SK-N-SH (cell line): ENCODE data around the gene PCSK2. TPM values are rescaled to one million over a fixed set of nuclear protein-coding genes. Genes with fewer than 3 reads are reported as not detected.

ENCODE experiments used
- CTCF ChIA-PET: fragments of 300-600, 350-600 bp; formaldehyde crosslinking; extraction: SDS; loops from one replicate; lab custom pipeline; 2021; lab: Yijun Ruan, JAX
- POLR2A ChIA-PET: fragments of 350-600 bp; sonication (Branson Sonifier 250); formaldehyde crosslinking; extraction: SDS; loops from one replicate; lab custom pipeline; 2020; ENCODE audit warnings: antibody characterized with exemption, inconsistent platforms; lab: Yijun Ruan, JAX
- DNase-seq: peaks from one replicate; pipeline ENCODE4 v3.0.0; 2012
- H2AFZ ChIP-seq: fragments of 200-600 bp; sonication (generic); 2 replicates; pipeline ENCODE4 v1.8.1; 2016; ENCODE audit warnings: antibody characterized with exemption, mild to moderate bottlenecking, low read depth
- H3F3A ChIP-seq: fragments of 200-600 bp; sonication (generic); replicated peaks from 2 replicates; pipeline ENCODE3; 2016; ENCODE audit warnings: antibody characterized with exemption, mild to moderate bottlenecking; ENCODE audit not compliant: insufficient read depth
- H3K27ac ChIP-seq, 2 experiments: fragments of 200-500 bp in 1 of 2; fragments of 200-600 bp in 1 of 2; sonication (Bioruptor generic) in 1 of 2; sonication (generic), shearing (Covaris generic) in 1 of 2; 2 replicates each; pipeline versions ENCODE4 v1.5.1 to v1.6.1; 2014 to 2016; ENCODE audit warnings: low read depth in 2 of 2, inconsistent platforms in 1 of 2, low read length in 1 of 2, mild to moderate bottlenecking in 1 of 2, mixed read lengths in 1 of 2
- H3K27me3 ChIP-seq: fragments of 200-600 bp; sonication (generic), shearing (Covaris generic); 2 replicates; pipeline ENCODE4 v1.6.1; 2016; ENCODE audit warnings: mixed run types; ENCODE audit not compliant: insufficient read depth
- H3K36me3 ChIP-seq, 2 experiments: fragments of 200-500 bp in 1 of 2; fragments of 200-600 bp in 1 of 2; sonication (Bioruptor generic) in 1 of 2; sonication (generic) in 1 of 2; replicated peaks in 1 of 2; 2 replicates each; pipeline versions ENCODE3 to v1.5.1; 2014 to 2016; ENCODE audit warnings: low read length in 1 of 2, mild to moderate bottlenecking in 1 of 2; ENCODE audit not compliant: insufficient read depth in 2 of 2, control insufficient read depth in 1 of 2
- H3K4me1 ChIP-seq, 2 experiments: fragments of 200-500 bp in 1 of 2; fragments of 200-600 bp in 1 of 2; sonication (Bioruptor generic) in 1 of 2; sonication (generic), shearing (Covaris generic) in 1 of 2; 2 replicates each; pipeline versions ENCODE4 v1.5.1 to v1.6.1; 2014 to 2016; ENCODE audit warnings: low read depth in 1 of 2, low read length in 1 of 2, mixed run types in 1 of 2; ENCODE audit not compliant: insufficient read depth in 2 of 2, control insufficient read depth in 1 of 2
- H3K4me2 ChIP-seq: fragments of 200-600 bp; sonication (generic), shearing (Covaris generic); 2 replicates; pipeline ENCODE4 v1.6.1; 2017; ENCODE audit warnings: mixed run types
- H3K4me3 ChIP-seq, 2 experiments: fragments of 200-500 bp in 1 of 2; fragments of 200-600 bp in 1 of 2; sonication (Bioruptor generic) in 1 of 2; sonication (generic), shearing (Covaris generic) in 1 of 2; 2 replicates each; pipeline versions ENCODE4 v1.5.1 to v1.8.1; 2014 to 2016; ENCODE audit warnings: low read depth in 2 of 2, inconsistent platforms in 1 of 2, low read length in 1 of 2, mild to moderate bottlenecking in 1 of 2, mixed read lengths in 1 of 2, moderate library complexity in 1 of 2
- H3K79me2 ChIP-seq: fragments of 200-600 bp; sonication (generic); 2 replicates; pipeline ENCODE4 v1.8.1; 2017; ENCODE audit warnings: mild to moderate bottlenecking; ENCODE audit not compliant: insufficient read depth
- H3K9ac ChIP-seq: fragments of 200-600 bp; sonication (generic); 2 replicates; pipeline ENCODE4 v1.6.1; 2017; ENCODE audit warnings: mixed run types
- H3K9me2 ChIP-seq: fragments of 200-600 bp; sonication (generic); 2 replicates; pipeline ENCODE4 v1.6.1; 2017; ENCODE audit warnings: mixed run types
- H3K9me3 ChIP-seq: fragments of 200-600 bp; sonication (generic); 2 replicates; pipeline ENCODE4 v1.6.1; 2017; ENCODE audit warnings: mixed run types, mild to moderate bottlenecking, moderate library complexity
- H4K20me1 ChIP-seq: fragments of 200-600 bp; sonication (generic); 2 replicates; pipeline ENCODE4 v1.6.1; 2017; ENCODE audit warnings: mild to moderate bottlenecking, mixed run types; ENCODE audit not compliant: insufficient read depth
- ELF1 ChIP-seq: IDR thresholded peaks from 2 replicates; pipeline ENCODE4 v1.4.0; 2012
- EP300 ChIP-seq, 2 experiments: IDR thresholded peaks; 2 replicates each; pipeline versions ENCODE4 v1.4.0 to v1.6.1; 2012; ENCODE audit warnings: borderline replicate concordance in 1 of 2, low read depth in 1 of 2, low read length in 1 of 2
- FOSL2 ChIP-seq: IDR thresholded peaks from 2 replicates; pipeline ENCODE4 v1.4.0; 2012; ENCODE audit warnings: low read depth, mild to moderate bottlenecking, moderate library complexity, borderline replicate concordance
- IRF3 ChIP-seq: fragments of 150-350 bp; IDR thresholded peaks from 2 replicates; pipeline ENCODE4 v1.6.1; 2016; ENCODE audit warnings: mild to moderate bottlenecking, low read depth, low read length
- JUND ChIP-seq: IDR thresholded peaks from 2 replicates; pipeline ENCODE4 v1.4.0; 2012
- MXI1 ChIP-seq: IDR thresholded peaks from 2 replicates; pipeline ENCODE4 v1.6.1; 2012; ENCODE audit warnings: mild to moderate bottlenecking, low read depth, low read length, improper control_type of control experiment
- RAD21 ChIP-seq: IDR thresholded peaks from 2 replicates; pipeline ENCODE4 v1.6.1; 2012; ENCODE audit warnings: mild to moderate bottlenecking, low read length
- REST ChIP-seq: IDR thresholded peaks from 2 replicates; pipeline ENCODE4 v1.6.1; 2012; ENCODE audit warnings: mild to moderate bottlenecking, low read depth, low read length, moderate library complexity
- SMC3 ChIP-seq: IDR thresholded peaks from 2 replicates; pipeline ENCODE4 v1.6.1; 2012; ENCODE audit warnings: low read depth, low read length, improper control_type of control experiment
- TAF1 ChIP-seq: IDR thresholded peaks from 2 replicates; pipeline ENCODE4 v1.6.1; 2012; ENCODE audit warnings: low read depth, mild to moderate bottlenecking, low read length, moderate library complexity, borderline replicate concordance
- USF1 ChIP-seq: IDR thresholded peaks from 2 replicates; pipeline ENCODE4 v1.4.0; 2012; ENCODE audit warnings: low read depth, borderline replicate concordance
- YY1 ChIP-seq: IDR thresholded peaks from 2 replicates; pipeline ENCODE4 v1.4.0; 2012; ENCODE audit warnings: low read depth, mild to moderate bottlenecking
- ZBTB33 ChIP-seq: IDR thresholded peaks from 2 replicates; pipeline ENCODE4 v1.4.0; 2012; ENCODE audit warnings: low read depth, borderline replicate concordance
- WGBS: methylation state at CpG from one replicate; pipeline ENCODE4 v1.1.6; 2017; ENCODE audit warnings: low lambda C conversion rate; 5-methylcytosine and 5-hydroxymethylcytosine counted together
- polyA plus RNA-seq, 3 experiments: library from polyadenylated mRNA; depleted of rRNA; stranded (reverse); fragments of >200 nt; gene quantifications; 2 replicates each; pipeline ENCODE4 v1.2.3, GENCODE V29; 2012
- TF ChIP-seq, protein P1 (sequence below): fragments of 200-600 bp; sonication (generic); IDR thresholded peaks from 2 replicates; pipeline ENCODE4 v1.6.1; 2017; ENCODE audit warnings: antibody characterized with exemption, mild to moderate bottlenecking, moderate library complexity

PCSK2 gene
- polyA plus RNA-seq, 1 of the 3 experiments (the other 2 are of a cell fraction): not detected

GRCh38 chr20:17365831-17366230, 139.0 kb downstream of the PCSK2 start:
- no peaks in the 10 kb centered on the region for H3K79me2 ChIP-seq
- H3K4me3 ChIP-seq: no peak overlapping the region
- H3K9me2 ChIP-seq: no peaks in the 10 kb centered on the region
- no peak overlapping the region for H3K9ac ChIP-seq
- H3F3A ChIP-seq: no peaks in the 10 kb centered on the region
- DNase-seq: no peak
- POLR2A ChIA-PET: no interaction called here
- no peaks in the 10 kb centered on the region for H3K27me3 ChIP-seq
- 9% methylated on average over 4 of the region's 4 CpGs for WGBS
- H3K4me2 ChIP-seq: no peak overlapping the region
- no peak overlapping the region for H2AFZ ChIP-seq
- H3K36me3 ChIP-seq: no peaks in the 10 kb centered on the region
- CTCF ChIA-PET: no interaction called here
- TF ChIP-seq SMC3 (no peak), TAF1 (no peak), FOSL2 (no peak), RAD21 (no peak), USF1 (no peak), REST (no peak), ELF1 (no peak)
- H3K27ac ChIP-seq: no peak overlapping the region
- H3K4me1 ChIP-seq: no peaks in the 10 kb centered on the region
- H4K20me1 ChIP-seq: no peaks in the 10 kb centered on the region
- H3K9me3 ChIP-seq: no peaks in the 10 kb centered on the region

- Histone ChIP-seq H4K20me1 (no peaks in the 10 kb centered on the region), H3K9me2 (no peaks in the 10 kb centered on the region), H3K9ac (no peak overlapping the region), H3F3A (no peaks in the 10 kb centered on the region), H3K4me1 (no peaks in the 10 kb centered on the region), H3K79me2 (no peaks in the 10 kb centered on the region), H3K4me2 (no peak overlapping the region), H3K27ac (no peak overlapping the region), H3K9me3 (no peaks in the 10 kb centered on the region), H2AFZ (no peak overlapping the region), H3K4me3 (no peak overlapping the region), H3K27me3 (no peaks in the 10 kb centered on the region), H3K36me3 (no peaks in the 10 kb centered on the region)
- TF ChIP-seq USF1: no peak
- TF ChIP-seq MXI1: no peak
- no peak for TF ChIP-seq IRF3
- no peak for TF ChIP-seq EP300 (IDR thresholded peaks at IDR 0.05; ENCODE audit: borderline replicate concordance in 1 of 2, low read depth in 1 of 2, low read length in 1 of 2)
- no peak for TF ChIP-seq JUND
- TF ChIP-seq YY1: no peak
- TF ChIP-seq, protein P1, sequence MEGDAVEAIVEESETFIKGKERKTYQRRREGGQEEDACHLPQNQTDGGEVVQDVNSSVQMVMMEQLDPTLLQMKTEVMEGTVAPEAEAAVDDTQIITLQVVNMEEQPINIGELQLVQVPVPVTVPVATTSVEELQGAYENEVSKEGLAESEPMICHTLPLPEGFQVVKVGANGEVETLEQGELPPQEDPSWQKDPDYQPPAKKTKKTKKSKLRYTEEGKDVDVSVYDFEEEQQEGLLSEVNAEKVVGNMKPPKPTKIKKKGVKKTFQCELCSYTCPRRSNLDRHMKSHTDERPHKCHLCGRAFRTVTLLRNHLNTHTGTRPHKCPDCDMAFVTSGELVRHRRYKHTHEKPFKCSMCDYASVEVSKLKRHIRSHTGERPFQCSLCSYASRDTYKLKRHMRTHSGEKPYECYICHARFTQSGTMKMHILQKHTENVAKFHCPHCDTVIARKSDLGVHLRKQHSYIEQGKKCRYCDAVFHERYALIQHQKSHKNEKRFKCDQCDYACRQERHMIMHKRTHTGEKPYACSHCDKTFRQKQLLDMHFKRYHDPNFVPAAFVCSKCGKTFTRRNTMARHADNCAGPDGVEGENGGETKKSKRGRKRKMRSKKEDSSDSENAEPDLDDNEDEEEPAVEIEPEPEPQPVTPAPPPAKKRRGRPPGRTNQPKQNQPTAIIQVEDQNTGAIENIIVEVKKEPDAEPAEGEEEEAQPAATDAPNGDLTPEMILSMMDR: no peak
- TF ChIP-seq ZBTB33: no peak
- 17% methylated on average over 2 of the region's 2 CpGs for WGBS
- DNase-seq: no peak
- ChIA-PET POLR2A (no interaction called here), CTCF (interaction anchor here (1.4 kb wide), 1 partner anchor 63 kb away, joined by 4 read pairs; no protein-coding TSS in a partner anchor)
Measured at GRCh38 chr20:17369506-17369905, 142.7 kb downstream of the PCSK2 start.
